ENCODE measurements around the gene SLC24A3.

Gene SLC24A3

DNA sequence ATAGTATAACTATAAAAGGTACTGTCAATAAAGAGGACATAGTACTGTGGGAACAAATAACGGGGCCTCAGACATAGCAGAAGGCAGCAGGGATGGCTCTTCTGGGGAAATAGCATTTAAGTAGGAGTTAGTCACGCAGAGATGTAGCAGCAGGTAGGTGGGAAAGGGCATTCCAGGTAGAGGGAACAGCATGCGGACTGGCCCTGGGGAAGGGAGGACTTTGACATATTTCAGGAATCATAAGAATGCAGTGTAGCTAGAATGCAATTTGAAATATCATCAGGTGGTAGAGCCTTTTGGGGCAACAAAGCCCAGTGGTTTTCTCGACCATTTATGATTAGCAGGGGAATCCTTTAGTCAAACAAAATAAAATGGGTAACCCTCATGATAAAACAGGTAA, 191.1 kb downstream of the SLC24A3 start:
- TF ChIP-seq, protein P1, sequence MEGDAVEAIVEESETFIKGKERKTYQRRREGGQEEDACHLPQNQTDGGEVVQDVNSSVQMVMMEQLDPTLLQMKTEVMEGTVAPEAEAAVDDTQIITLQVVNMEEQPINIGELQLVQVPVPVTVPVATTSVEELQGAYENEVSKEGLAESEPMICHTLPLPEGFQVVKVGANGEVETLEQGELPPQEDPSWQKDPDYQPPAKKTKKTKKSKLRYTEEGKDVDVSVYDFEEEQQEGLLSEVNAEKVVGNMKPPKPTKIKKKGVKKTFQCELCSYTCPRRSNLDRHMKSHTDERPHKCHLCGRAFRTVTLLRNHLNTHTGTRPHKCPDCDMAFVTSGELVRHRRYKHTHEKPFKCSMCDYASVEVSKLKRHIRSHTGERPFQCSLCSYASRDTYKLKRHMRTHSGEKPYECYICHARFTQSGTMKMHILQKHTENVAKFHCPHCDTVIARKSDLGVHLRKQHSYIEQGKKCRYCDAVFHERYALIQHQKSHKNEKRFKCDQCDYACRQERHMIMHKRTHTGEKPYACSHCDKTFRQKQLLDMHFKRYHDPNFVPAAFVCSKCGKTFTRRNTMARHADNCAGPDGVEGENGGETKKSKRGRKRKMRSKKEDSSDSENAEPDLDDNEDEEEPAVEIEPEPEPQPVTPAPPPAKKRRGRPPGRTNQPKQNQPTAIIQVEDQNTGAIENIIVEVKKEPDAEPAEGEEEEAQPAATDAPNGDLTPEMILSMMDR (IDR thresholded peaks at IDR 0.05; ENCODE audit: low read depth, low read length, missing control alignments): no peak
- in situ Hi-C loops (cut with HindIII; ENCODE audit: low sequenced_read_pairs): no loop called here
- no peak for DNase-seq (ENCODE audit: low read depth)

DNA sequence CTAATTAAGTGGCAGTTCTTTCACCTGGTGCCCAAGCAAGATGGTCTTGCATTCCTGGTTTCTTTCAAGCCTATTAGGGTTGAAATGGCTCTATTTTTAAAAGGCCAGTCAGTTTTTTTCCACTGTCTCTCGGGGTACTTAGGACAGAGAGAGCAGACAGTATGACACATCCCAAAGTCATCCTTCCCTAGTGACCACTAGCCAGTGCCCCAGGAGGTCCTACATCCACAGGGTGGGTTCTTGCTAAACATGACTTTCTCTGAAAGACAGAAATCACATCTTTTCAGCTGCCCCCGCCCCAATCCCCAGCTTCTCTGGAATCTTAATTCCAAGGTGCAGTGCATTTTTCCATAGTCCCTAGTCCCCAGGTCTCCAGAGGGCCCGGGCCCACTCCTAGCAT, 192.4 kb downstream of the SLC24A3 start:
- no peak for DNase-seq (ENCODE audit: low read depth)
- TF ChIP-seq, protein P1 (IDR thresholded peaks at IDR 0.05; ENCODE audit: low read depth, low read length, missing control alignments): no peak
- no peak overlapping the region for H3K4me3 ChIP-seq (ENCODE audit: low read depth, low read length)
- in situ Hi-C loops (cut with HindIII; ENCODE audit: low sequenced_read_pairs): no loop called here

More for the DNA sequence above, 191.1 kb downstream of the SLC24A3 start:
- H3K4me3 ChIP-seq (ENCODE audit: low read depth, low read length): no peak overlapping the region

DNA sequence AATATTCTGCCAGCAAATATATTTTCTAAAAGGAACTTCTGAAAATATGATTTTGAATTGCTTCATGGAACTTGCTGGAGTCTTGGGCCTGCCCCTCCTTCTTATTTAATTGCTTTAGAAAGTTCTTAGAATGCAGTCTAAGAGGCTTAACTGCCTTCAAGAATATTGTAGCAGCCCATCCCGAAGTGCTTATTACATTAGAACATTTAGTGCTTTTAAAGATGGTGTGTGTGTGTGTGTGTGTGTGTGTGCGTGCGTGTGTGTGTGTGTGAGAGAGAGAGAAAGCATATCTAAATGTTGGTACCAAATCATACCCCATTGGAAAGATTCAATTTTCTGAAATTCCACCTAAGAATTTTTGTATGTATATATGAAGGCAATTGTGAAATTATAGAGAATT, 193.5 kb downstream of the SLC24A3 start:
- no peak for DNase-seq (ENCODE audit: low read depth)
- in situ Hi-C loops (cut with HindIII; ENCODE audit: low sequenced_read_pairs): no loop called here
- TF ChIP-seq, protein P1 (IDR thresholded peaks at IDR 0.05; ENCODE audit: low read depth, low read length, missing control alignments): no peak
- no peak overlapping the region for H3K4me3 ChIP-seq (ENCODE audit: low read depth, low read length)

DNA sequence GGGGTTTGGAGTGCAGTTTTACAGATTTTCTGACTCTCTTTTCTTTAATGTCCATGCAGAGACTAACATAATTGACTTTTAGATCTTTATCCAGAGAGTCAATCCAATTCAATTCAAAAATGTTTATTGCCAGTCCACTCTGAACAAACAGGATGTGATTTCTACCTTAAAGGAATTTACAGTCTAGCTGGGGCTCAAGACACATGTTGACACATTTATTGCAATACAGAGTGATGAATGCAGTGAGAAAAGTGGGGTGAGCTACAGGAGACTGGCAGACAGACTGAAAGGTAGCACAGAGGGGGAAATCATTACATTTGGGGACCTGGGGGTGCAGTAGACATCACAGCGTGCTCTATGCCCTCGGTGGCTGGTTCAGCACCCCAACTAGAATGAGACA, 193.9 kb downstream of the SLC24A3 start:
- no peak for DNase-seq (ENCODE audit: low read depth)
- H3K4me3 ChIP-seq (ENCODE audit: low read depth, low read length): no peak overlapping the region
- TF ChIP-seq, protein P1 (IDR thresholded peaks at IDR 0.05; ENCODE audit: low read depth, low read length, missing control alignments): no peak

DNA sequence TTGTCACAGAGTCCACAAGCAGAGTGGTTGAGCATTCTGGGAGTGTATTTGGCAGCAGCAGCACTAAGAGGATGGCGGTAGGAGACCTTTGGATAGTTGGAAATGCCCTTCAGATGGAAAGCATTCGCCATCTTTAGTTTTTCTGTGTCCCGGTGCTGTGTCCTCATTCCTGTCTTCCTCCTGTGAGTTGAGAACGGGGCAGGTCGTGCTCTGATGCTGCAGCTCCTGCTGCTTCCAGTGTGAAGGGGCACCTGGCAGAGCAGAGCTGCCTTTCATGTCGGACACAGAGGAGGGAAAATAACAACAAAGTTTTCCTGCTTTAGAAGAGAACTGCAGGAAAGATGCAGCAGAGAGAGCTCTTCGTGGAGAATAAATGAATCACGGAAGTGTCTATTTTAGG, 194.8 kb downstream of the SLC24A3 start:
- TF ChIP-seq, protein P1 (IDR thresholded peaks at IDR 0.05; ENCODE audit: low read depth, low read length, missing control alignments): no peak
- H3K4me3 ChIP-seq (ENCODE audit: low read depth, low read length): no peak overlapping the region
- no peak for DNase-seq (ENCODE audit: low read depth)
- in situ Hi-C loops (cut with HindIII; ENCODE audit: low sequenced_read_pairs): no loop called here

More for the DNA sequence above, 193.9 kb downstream of the SLC24A3 start:
- in situ Hi-C loops (cut with HindIII; ENCODE audit: low sequenced_read_pairs): no loop called here

DNA sequence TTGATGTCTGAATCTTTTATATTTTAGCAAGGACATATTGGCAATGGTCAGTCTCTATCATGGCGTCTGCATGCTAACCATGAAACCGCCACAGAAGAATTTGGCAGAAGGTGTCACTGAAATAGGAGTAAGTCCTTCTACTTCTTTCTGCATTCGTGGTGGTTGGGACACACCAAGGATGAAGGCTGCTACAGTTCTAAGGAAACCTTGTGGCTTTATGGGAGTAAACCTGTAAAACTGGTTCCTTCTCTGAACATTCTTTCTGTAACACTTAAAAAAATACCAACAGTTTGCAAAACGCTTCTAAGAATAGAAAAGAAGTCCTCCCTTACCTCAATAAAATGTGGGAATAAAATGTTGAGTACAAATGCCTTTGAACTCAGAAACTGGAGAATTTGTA, 195.3 kb downstream of the SLC24A3 start:
- no peak for DNase-seq (ENCODE audit: low read depth)
- TF ChIP-seq, protein P1 (IDR thresholded peaks at IDR 0.05; ENCODE audit: low read depth, low read length, missing control alignments): no peak
- in situ Hi-C loops (cut with HindIII; ENCODE audit: low sequenced_read_pairs): no loop called here
- H3K4me3 ChIP-seq (ENCODE audit: low read depth, low read length): no peak overlapping the region

DNA sequence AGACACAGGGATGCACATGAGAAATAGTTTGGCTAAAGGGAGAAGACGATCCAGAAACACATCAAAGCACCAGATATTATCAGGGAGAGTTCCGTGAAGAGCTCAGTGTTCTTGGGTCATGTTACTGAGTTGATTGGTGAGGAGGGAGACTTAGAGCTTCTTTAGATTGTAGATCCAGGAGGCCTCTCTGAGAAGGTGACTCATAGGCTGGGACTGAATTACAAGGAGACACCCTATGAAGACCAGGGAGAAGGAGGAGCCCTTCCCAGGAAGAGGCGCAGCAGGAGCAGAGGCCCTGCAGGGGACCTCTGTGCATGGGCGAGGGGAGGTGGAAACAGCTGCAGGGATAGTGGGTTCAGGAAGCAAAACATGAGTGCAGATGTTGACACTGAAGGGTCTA, 196.5 kb downstream of the SLC24A3 start:
- in situ Hi-C loops (cut with HindIII; ENCODE audit: low sequenced_read_pairs): no loop called here
- DNase-seq (ENCODE audit: low read depth): no peak
- TF ChIP-seq, protein P1 (IDR thresholded peaks at IDR 0.05; ENCODE audit: low read depth, low read length, missing control alignments): no peak
- no peak overlapping the region for H3K4me3 ChIP-seq (ENCODE audit: low read depth, low read length)
